LNCaP clone FGC (cell line): ENCODE data around the gene GPC5.
A peak's percentile ranks its signal among the peaks of the same experiment; 100 is the strongest.

Source experiments
- DNase-seq: peaks from one replicate; pipeline ENCODE4 v3.0.0-alpha.2; 2011; ENCODE audit warnings: low read depth
- H3K4me3 ChIP-seq: 2 replicates; pipeline ENCODE4 v1.5.1; 2011; ENCODE audit warnings: mild to moderate bottlenecking, low read depth, low read length, control low read depth
- CTCF ChIP-seq: IDR thresholded peaks from 2 replicates; pipeline ENCODE4 v1.5.1; 2012; ENCODE audit warnings: mild to moderate bottlenecking; ENCODE audit not compliant: control insufficient read depth, insufficient read depth; ENCODE audit errors: extremely low read depth

GPC5 gene

GRCh38 chr13:91978571-91978970 lies 580.1 kb downstream of the GPC5 start:
- H3K4me3 ChIP-seq, result no peak overlapping the region
- no peak for DNase-seq
- TF ChIP-seq CTCF, result no peak

GRCh38 chr13:91986761-91987483 lies 588.5 kb downstream of the GPC5 start:
- peak; percentile 14 for DNase-seq
- TF ChIP-seq CTCF, result no peak

GRCh38 chr13:91988331-91988730 lies 589.9 kb downstream of the GPC5 start:
- H3K4me3 ChIP-seq, result no peak overlapping the region
- no peak for TF ChIP-seq CTCF
- no peak for DNase-seq

More at GRCh38 chr13:91986761-91987483, 588.5 kb downstream of the GPC5 start:
- H3K4me3 ChIP-seq, result no peak overlapping the region

- no peak overlapping the region for H3K4me3 ChIP-seq
- no peak for DNase-seq
- no peak for TF ChIP-seq CTCF
Measured at GRCh38 chr13:92012787-92013186, 614.4 kb downstream of the GPC5 start.

- DNase-seq, result no peak
- no peak for TF ChIP-seq CTCF
Measured at GRCh38 chr13:92017737-92018136, 619.3 kb downstream of the GPC5 start.

GRCh38 chr13:92028695-92029094 lies 630.3 kb downstream of the GPC5 start:
- no peak overlapping the region for H3K4me3 ChIP-seq
- no peak for DNase-seq
- no peak for TF ChIP-seq CTCF

More at GRCh38 chr13:92017737-92018136, 619.3 kb downstream of the GPC5 start:
- H3K4me3 ChIP-seq, result no peak overlapping the region

GRCh38 chr13:92029641-92030040 lies 631.2 kb downstream of the GPC5 start:
- no peak for TF ChIP-seq CTCF

More at GRCh38 chr13:92029641-92030040, 631.2 kb downstream of the GPC5 start:
- no peak overlapping the region for H3K4me3 ChIP-seq
- no peak for DNase-seq
